Common myeloid progenitor, CD34-positive (primary cell): ENCODE measurements around the gene TRIM74.
"Not testable (repeated sequence)": the region's sequence is repeated elsewhere in the genome, so short reads cannot be mapped to it uniquely, and the experiment has no call there.

Experiments
- CTCF ChIA-PET: fragments of 350-600 bp; sonication (Branson Sonifier 250); formaldehyde crosslinking; loops from one replicate; lab custom pipeline; 2021; ENCODE audit warnings: antibody characterized with exemption; lab: Charles Lee
- POLR2A ChIA-PET: fragments of 350-600 bp; sonication (Branson Sonifier 250); formaldehyde crosslinking; loops from one replicate; lab custom pipeline; 2021; ENCODE audit warnings: antibody characterized with exemption; lab: Charles Lee
- DNase-seq, 3 donors: peaks; one replicate each; pipeline versions ENCODE4 v3.0.0 to v3.0.0-alpha.2; 2013
- H3K27ac ChIP-seq, 2 experiments: 1 replicate in 1 of 2; 2 replicates in 1 of 2; pipeline ENCODE4 v1.7.0; 2013; ENCODE audit warnings: inconsistent platforms in 2 of 2, low read length in 2 of 2, mild to moderate bottlenecking in 2 of 2, low read depth in 1 of 2, moderate library complexity in 1 of 2; ENCODE audit not compliant: severe bottlenecking in 2 of 2, insufficient read depth in 1 of 2, poor library complexity in 1 of 2
- H3K27me3 ChIP-seq, 5 experiments: replicated peaks in 2 of 5; 1 replicate in 3 of 5; 2 replicates in 2 of 5; pipeline versions ENCODE4 v1.6.1 to v1.7.0; 2013; ENCODE audit warnings: low read length in 4 of 5, mild to moderate bottlenecking in 2 of 5, moderate library complexity in 2 of 5, inconsistent platforms in 1 of 5; ENCODE audit not compliant: insufficient read depth in 5 of 5, control insufficient read depth in 4 of 5
- H3K36me3 ChIP-seq, 4 experiments: 1 replicate in 2 of 4; 2 replicates in 2 of 4; pipeline versions ENCODE4 v1.6.1 to v1.7.0; 2013; ENCODE audit warnings: low read length in 3 of 4, control low read depth in 1 of 4, mild to moderate bottlenecking in 1 of 4; ENCODE audit not compliant: control insufficient read depth in 4 of 4, insufficient read depth in 4 of 4
- H3K4me1 ChIP-seq, 4 experiments: 1 replicate in 3 of 4; 2 replicates in 1 of 4; pipeline versions ENCODE4 v1.6.1 to v1.7.1; 2013; ENCODE audit warnings: low read length in 3 of 4, mild to moderate bottlenecking in 3 of 4, control low read depth in 1 of 4, inconsistent platforms in 1 of 4, moderate library complexity in 1 of 4; ENCODE audit not compliant: control insufficient read depth in 4 of 4, insufficient read depth in 4 of 4; ENCODE audit errors: control extremely low read depth in 1 of 4
- H3K4me3 ChIP-seq, 7 experiments: 1 replicate in 4 of 7; 2 replicates in 3 of 7; pipeline versions ENCODE4 v1.5.1 to v1.7.0; 2013; ENCODE audit warnings: mild to moderate bottlenecking in 7 of 7, low read length in 6 of 7, moderate library complexity in 6 of 7, inconsistent platforms in 2 of 7, low read depth in 2 of 7, control low read depth in 1 of 7; ENCODE audit not compliant: insufficient read depth in 4 of 7, control insufficient read depth in 1 of 7; ENCODE audit errors: extremely low read depth in 1 of 7
- H3K9me3 ChIP-seq, 5 experiments: 1 replicate in 4 of 5; 2 replicates in 1 of 5; pipeline versions ENCODE4 v1.6.1 to v1.7.1; 2013; ENCODE audit warnings: low read length in 4 of 5, mild to moderate bottlenecking in 2 of 5, inconsistent platforms in 1 of 5, low read depth in 1 of 5, moderate library complexity in 1 of 5; ENCODE audit not compliant: control insufficient read depth in 4 of 5, insufficient read depth in 2 of 5; ENCODE audit errors: control extremely low read depth in 1 of 5
- WGBS: methylation state at CpG from one replicate; pipeline ENCODE4 v1.1.5; 2013; ENCODE audit not compliant: insufficient coverage; 5-methylcytosine and 5-hydroxymethylcytosine counted together

TRIM74 gene

GRCh38 chr7:72945597-72945996, 23.7 kb downstream of the TRIM74 start:
- H3K36me3 ChIP-seq, result peaks cover 0 to 20% (median 6%) of the 10 kb centered on the region in 4 experiments
- H3K4me3 ChIP-seq, DNase-seq, POLR2A ChIA-PET, H3K9me3 ChIP-seq, H3K4me1 ChIP-seq, CTCF ChIA-PET, H3K27ac ChIP-seq, H3K27me3 ChIP-seq: not testable (repeated sequence)
- WGBS, result no CpG with 5 or more reads among the region's 9 CpGs

GRCh38 chr7:72944937-72945336, 24.3 kb downstream of the TRIM74 start:
- H3K9me3 ChIP-seq, POLR2A ChIA-PET, H3K4me1 ChIP-seq, DNase-seq, H3K4me3 ChIP-seq, H3K27me3 ChIP-seq, CTCF ChIA-PET, H3K27ac ChIP-seq: not testable (repeated sequence)
- peaks cover 0 to 20% (median 6%) of the 10 kb centered on the region in 4 experiments for H3K36me3 ChIP-seq
- WGBS, result no CpG with 5 or more reads among the region's 15 CpGs

GRCh38 chr7:72942956-72943355, 26.3 kb downstream of the TRIM74 start:
- H3K27me3 ChIP-seq, H3K4me3 ChIP-seq, H3K27ac ChIP-seq, H3K4me1 ChIP-seq, H3K9me3 ChIP-seq, POLR2A ChIA-PET, CTCF ChIA-PET, DNase-seq: not testable (repeated sequence)
- WGBS, result 96% methylated on average over 12 of the region's 25 CpGs
- peaks cover 0 to 11% (median 11%) of the 10 kb centered on the region in 4 experiments for H3K36me3 ChIP-seq

- H3K9me3 ChIP-seq, DNase-seq, H3K27ac ChIP-seq, POLR2A ChIA-PET, CTCF ChIA-PET, H3K27me3 ChIP-seq, H3K4me3 ChIP-seq: not testable (repeated sequence)
- WGBS, result 100% methylated on average over 2 of the region's 20 CpGs
- Histone ChIP-seq H3K36me3 (peaks cover 0 to 11% (median 11%) of the 10 kb centered on the region in 4 experiments), H3K4me1 (peaks cover 2 to 11% (median 10%) of the 10 kb centered on the region in 4 experiments)
These were observed 27.1 kb downstream of the TRIM74 start for GRCh38 chr7:72942022-72942705.

GRCh38 chr7:72928216-72928615, 41.0 kb downstream of the TRIM74 start:
- Histone ChIP-seq H3K4me1 (peaks cover 4 to 16% (median 11%) of the 10 kb centered on the region in 4 experiments), H3K36me3 (peaks cover 6 to 51% (median 29%) of the 10 kb centered on the region in 4 experiments)
- DNase-seq, H3K4me3 ChIP-seq, H3K9me3 ChIP-seq, POLR2A ChIA-PET, CTCF ChIA-PET, H3K27me3 ChIP-seq, H3K27ac ChIP-seq: not testable (repeated sequence)
- 100% methylated on average over 4 of the region's 6 CpGs for WGBS

- H3K27ac ChIP-seq, POLR2A ChIA-PET, H3K27me3 ChIP-seq, CTCF ChIA-PET, H3K4me3 ChIP-seq, H3K9me3 ChIP-seq, DNase-seq: not testable (repeated sequence)
- Histone ChIP-seq H3K36me3 (peaks cover 6 to 49% (median 29%) of the 10 kb centered on the region in 4 experiments), H3K4me1 (peaks cover 4 to 16% (median 11%) of the 10 kb centered on the region in 4 experiments)
- 98% methylated on average over 6 of the region's 6 CpGs for WGBS
These were observed 41.5 kb downstream of the TRIM74 start for GRCh38 chr7:72927791-72928190.

- Histone ChIP-seq H3K27ac (peak overlapping the region; percentile 94 to 97), H3K27me3 (no peaks in the 10 kb centered on the region), H3K9me3 (no peaks in the 10 kb centered on the region), H3K4me1 (peaks cover 4 to 16% (median 11%) of the 10 kb centered on the region in 4 experiments), H3K36me3 (peaks cover 2 to 36% (median 27%) of the 10 kb centered on the region in 4 experiments), H3K4me3 (peak overlapping the region; percentile 84 to 99 (median 94))
- CTCF ChIA-PET, result no interaction called here
- WGBS, result 0% methylated on average over 21 of the region's 35 CpGs
- POLR2A ChIA-PET, result no interaction called here
- DNase-seq, result peak in 2 of 3 donors; percentile 13 to 32
These were observed 43.6 kb downstream of the TRIM74 start for GRCh38 chr7:72925546-72926120.
